Measurements from ENCODE around the gene PDZD2.

DNA sequence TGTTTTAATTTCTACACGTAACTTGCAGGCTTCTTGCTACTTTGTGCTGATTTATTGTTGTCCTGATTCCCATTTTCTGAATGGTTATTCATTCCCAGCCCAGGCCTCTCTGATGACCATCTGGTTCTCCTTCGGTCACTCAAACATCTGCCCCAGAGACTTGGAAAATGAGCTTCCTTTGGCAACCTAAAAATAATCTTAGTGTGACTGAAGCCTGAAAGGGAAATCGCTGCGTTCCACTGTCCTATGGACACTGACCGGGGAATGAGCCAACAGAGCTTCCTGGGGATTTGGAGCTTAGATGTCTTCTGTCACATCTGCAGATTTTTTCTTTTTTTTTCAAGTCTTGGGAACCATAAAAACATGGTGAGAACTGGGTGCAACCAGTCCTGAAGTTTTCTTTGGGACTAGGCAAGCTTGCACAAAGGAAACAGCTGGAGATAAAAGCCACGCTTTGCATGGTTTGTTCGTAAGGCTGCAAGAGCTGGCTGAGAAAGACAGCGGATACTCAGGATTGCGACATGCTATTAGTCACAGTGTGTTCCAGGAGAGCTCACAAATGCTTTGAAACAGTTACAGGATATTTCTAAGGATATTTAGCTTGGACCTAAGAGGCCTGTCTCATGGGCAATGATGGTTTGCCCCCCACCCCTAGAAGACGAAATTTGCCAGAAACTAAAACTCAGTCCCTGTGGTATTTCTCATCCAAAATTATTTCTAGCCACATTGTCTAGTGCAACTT lies 389.0 kb downstream of the PDZD2 start:
- TF ChIP-seq, protein P1, sequence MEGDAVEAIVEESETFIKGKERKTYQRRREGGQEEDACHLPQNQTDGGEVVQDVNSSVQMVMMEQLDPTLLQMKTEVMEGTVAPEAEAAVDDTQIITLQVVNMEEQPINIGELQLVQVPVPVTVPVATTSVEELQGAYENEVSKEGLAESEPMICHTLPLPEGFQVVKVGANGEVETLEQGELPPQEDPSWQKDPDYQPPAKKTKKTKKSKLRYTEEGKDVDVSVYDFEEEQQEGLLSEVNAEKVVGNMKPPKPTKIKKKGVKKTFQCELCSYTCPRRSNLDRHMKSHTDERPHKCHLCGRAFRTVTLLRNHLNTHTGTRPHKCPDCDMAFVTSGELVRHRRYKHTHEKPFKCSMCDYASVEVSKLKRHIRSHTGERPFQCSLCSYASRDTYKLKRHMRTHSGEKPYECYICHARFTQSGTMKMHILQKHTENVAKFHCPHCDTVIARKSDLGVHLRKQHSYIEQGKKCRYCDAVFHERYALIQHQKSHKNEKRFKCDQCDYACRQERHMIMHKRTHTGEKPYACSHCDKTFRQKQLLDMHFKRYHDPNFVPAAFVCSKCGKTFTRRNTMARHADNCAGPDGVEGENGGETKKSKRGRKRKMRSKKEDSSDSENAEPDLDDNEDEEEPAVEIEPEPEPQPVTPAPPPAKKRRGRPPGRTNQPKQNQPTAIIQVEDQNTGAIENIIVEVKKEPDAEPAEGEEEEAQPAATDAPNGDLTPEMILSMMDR (IDR thresholded peaks at IDR 0.05; ENCODE audit: low read depth, low read length, poor library complexity, severe bottlenecking) = no peak
- TF ChIP-seq EZH2phosphoT487 (IDR thresholded peaks at IDR 0.05; ENCODE audit: borderline replicate concordance, low read length) = no peak

Data from DOHH2 (cell line).